Smooth muscle cell (in vitro differentiated cells): ENCODE data around the gene DIPK1B. TPM values are rescaled to one million over a fixed set of nuclear protein-coding genes. Genes with fewer than 3 reads are reported as not detected.

Experiments
- DNase-seq: peaks from one replicate; lab custom pipeline; 2025; ENCODE audit not compliant: unreplicated experiment; lab: John Stamatoyannopoulos, UW
- H2AFZ ChIP-seq: fragments of 200-600 bp; sonication (generic); 2 replicates; pipeline ENCODE4 v1.6.0; 2016; ENCODE audit warnings: antibody characterized with exemption, low read depth, mild to moderate bottlenecking
- H3F3A ChIP-seq: fragments of 200-600 bp; sonication (generic); 2 replicates; pipeline ENCODE4 v1.6.0; 2017; ENCODE audit warnings: antibody characterized with exemption, low read depth
- H3K27ac ChIP-seq: fragments of 200-600 bp; sonication (generic); 2 replicates; pipeline ENCODE4 v1.5.1; 2016; ENCODE audit warnings: low read depth, mild to moderate bottlenecking
- H3K27me3 ChIP-seq: fragments of 200-600 bp; sonication (generic); 2 replicates; pipeline ENCODE4 v1.6.1; 2016; ENCODE audit warnings: low read depth, mild to moderate bottlenecking
- H3K36me3 ChIP-seq: fragments of 200-600 bp; sonication (generic); 2 replicates; pipeline ENCODE4 v1.5.1; 2016; ENCODE audit warnings: low read depth
- H3K4me1 ChIP-seq: fragments of 200-600 bp; sonication (generic); 2 replicates; pipeline ENCODE4 v1.5.1; 2016; ENCODE audit warnings: low read depth
- H3K4me2 ChIP-seq: fragments of 200-600 bp; sonication (generic); 2 replicates; pipeline ENCODE4 v1.6.0; 2016; ENCODE audit warnings: mild to moderate bottlenecking
- H3K4me3 ChIP-seq: fragments of 200-600 bp; sonication (generic); 2 replicates; pipeline ENCODE4 v1.5.1; 2016; ENCODE audit warnings: mild to moderate bottlenecking
- H3K79me2 ChIP-seq: fragments of 200-600 bp; sonication (generic); 2 replicates; pipeline ENCODE4 v1.6.0; 2016; ENCODE audit warnings: low read depth, mild to moderate bottlenecking
- H3K9ac ChIP-seq: fragments of 200-600 bp; sonication (generic); 2 replicates; pipeline ENCODE4 v1.6.0; 2016; ENCODE audit warnings: low read depth
- H3K9me3 ChIP-seq: fragments of 200-600 bp; sonication (generic); replicated peaks from 2 replicates; pipeline ENCODE4 v1.5.1; 2016; ENCODE audit warnings: low read depth
- H4K20me1 ChIP-seq: fragments of 200-600 bp; sonication (generic); 2 replicates; pipeline ENCODE4 v1.6.0; 2016; ENCODE audit warnings: low read depth
- CTCF ChIP-seq: fragments of 200-600 bp; sonication (generic); IDR thresholded peaks from 2 replicates; pipeline ENCODE4 v1.5.1; 2017; ENCODE audit warnings: borderline replicate concordance, mild to moderate bottlenecking, antibody characterized with exemption; ENCODE audit not compliant: insufficient read depth, poor library complexity, severe bottlenecking
- WGBS: methylation state at CpG from one replicate; pipeline ENCODE4 v1.1.7; 2016; ENCODE audit warnings: low lambda C conversion rate; 5-methylcytosine and 5-hydroxymethylcytosine counted together
- polyA plus RNA-seq: library from polyadenylated mRNA; unstranded; fragments of >200 nt; fragmentation: Nextera tagmentation; extraction: Ambion mirVana; gene quantifications from 2 replicates; pipeline ENCODE4 v1.2.1, GENCODE V29; 2016
- total RNA-seq: library from RNA; depleted of rRNA; stranded (reverse); fragments of >200 nt; gene quantifications from 2 replicates; pipeline ENCODE4 v1.2.3, GENCODE V29; 2014

Gene DIPK1B
- total and polyA plus RNA-seq, 2 experiments from 2014 or later, result 14.6 to 58.5 TPM

GRCh38 chr9:136673975-136674785 is 38.2 kb upstream of the DIPK1B start:
- no peaks in the 10 kb centered on the region for H3K9me3 ChIP-seq
- peaks cover 35% of the 10 kb centered on the region for H4K20me1 ChIP-seq
- H3K4me1 ChIP-seq, result no peaks in the 10 kb centered on the region
- H3K27me3 ChIP-seq, result no peaks in the 10 kb centered on the region
- no peaks in the 10 kb centered on the region for H3F3A ChIP-seq
- 96% methylated on average over 23 of the region's 26 CpGs for WGBS
- H3K4me2 ChIP-seq, result no peak overlapping the region
- H2AFZ ChIP-seq, result no peak overlapping the region
- DNase-seq, result no peak
- H3K27ac ChIP-seq, result no peak overlapping the region
- H3K4me3 ChIP-seq, result no peak overlapping the region
- no peak for TF ChIP-seq CTCF
- no peaks in the 10 kb centered on the region for H3K36me3 ChIP-seq
- H3K9ac ChIP-seq, result no peak overlapping the region
- H3K79me2 ChIP-seq, result no peaks in the 10 kb centered on the region

GRCh38 chr9:136674786-136675349 is 37.5 kb upstream of the DIPK1B start:
- Histone ChIP-seq H3K9ac (no peak overlapping the region), H3K36me3 (no peaks in the 10 kb centered on the region), H3K79me2 (no peaks in the 10 kb centered on the region), H3K4me1 (no peaks in the 10 kb centered on the region), H3K27me3 (no peaks in the 10 kb centered on the region), H4K20me1 (peaks cover 42% of the 10 kb centered on the region), H3K4me3 (no peak overlapping the region), H3K4me2 (no peak overlapping the region), H3F3A (no peaks in the 10 kb centered on the region), H3K27ac (no peak overlapping the region), H3K9me3 (no peaks in the 10 kb centered on the region), H2AFZ (no peak overlapping the region)
- 81% methylated on average over 10 of the region's 11 CpGs for WGBS
- no peak for DNase-seq
- no peak for TF ChIP-seq CTCF

DNA sequence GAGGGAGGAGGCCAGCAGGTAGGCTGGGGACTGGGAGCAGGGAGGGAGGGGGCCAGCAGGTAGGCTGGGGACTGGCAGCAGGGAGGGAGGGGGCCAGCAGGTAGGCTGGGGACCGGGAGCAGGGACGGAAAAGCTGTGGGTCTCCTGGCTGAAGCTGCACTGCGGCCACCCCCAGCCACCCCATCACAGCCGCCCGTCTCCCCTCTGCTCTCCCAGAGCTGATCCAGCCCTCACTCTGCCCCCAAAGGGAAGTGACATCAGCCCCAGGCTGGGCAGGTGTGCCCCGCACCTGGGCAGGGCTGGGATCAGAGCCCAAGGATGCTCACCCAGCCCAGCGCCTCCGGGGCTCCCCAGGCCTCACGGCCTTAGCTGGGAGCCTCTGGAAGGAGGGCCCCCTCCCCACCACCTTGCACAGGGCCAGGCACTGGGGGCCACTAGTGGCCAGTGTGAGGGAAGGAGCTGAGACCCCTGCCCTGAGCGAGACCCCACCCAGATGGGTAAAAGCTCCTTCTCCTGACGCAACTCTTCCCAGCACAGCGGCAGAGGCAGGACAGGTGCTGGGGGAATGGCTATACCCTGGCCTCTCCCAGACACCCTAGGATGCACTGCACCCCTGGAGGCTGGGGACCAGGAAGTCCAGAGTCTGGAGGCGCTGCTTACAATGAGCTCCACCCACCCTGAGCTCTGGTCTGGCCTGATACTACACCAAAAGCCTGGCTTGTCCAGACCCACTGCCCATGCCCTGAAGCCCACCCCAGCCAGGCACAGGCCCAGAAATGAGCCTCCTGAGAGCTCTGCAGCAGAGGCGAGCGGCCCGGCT is 36.7 kb upstream of the DIPK1B start:
- Histone ChIP-seq H3K4me3 (no peak overlapping the region), H3K36me3 (no peaks in the 10 kb centered on the region), H3K9ac (no peak overlapping the region), H3K9me3 (no peaks in the 10 kb centered on the region), H3K4me2 (no peak overlapping the region), H3K27ac (no peak overlapping the region), H3K4me1 (no peaks in the 10 kb centered on the region), H3K27me3 (no peaks in the 10 kb centered on the region), H2AFZ (no peak overlapping the region), H4K20me1 (peaks cover 50% of the 10 kb centered on the region), H3K79me2 (no peaks in the 10 kb centered on the region), H3F3A (no peaks in the 10 kb centered on the region)
- DNase-seq, result no peak
- TF ChIP-seq CTCF, result no peak
- WGBS, result 95% methylated on average over 11 of the region's 16 CpGs
